Ishikawa (cell line): ENCODE measurements around the gene MTRFR.

ENCODE experiments used
- EP300 ChIP-seq: IDR thresholded peaks from 2 replicates; pipeline ENCODE4 v1.6.1; 2012; ENCODE audit warnings: borderline replicate concordance
- TF ChIP-seq, protein P1 (sequence below): IDR thresholded peaks from 2 replicates; pipeline ENCODE4 v1.6.1; 2012; ENCODE audit warnings: low read depth, mild to moderate bottlenecking

GRCh38 chr12:123232807-123233504 lies at the start of gene MTRFR, which contains the start of gene MPHOSPH9:
- TF ChIP-seq, protein P1, sequence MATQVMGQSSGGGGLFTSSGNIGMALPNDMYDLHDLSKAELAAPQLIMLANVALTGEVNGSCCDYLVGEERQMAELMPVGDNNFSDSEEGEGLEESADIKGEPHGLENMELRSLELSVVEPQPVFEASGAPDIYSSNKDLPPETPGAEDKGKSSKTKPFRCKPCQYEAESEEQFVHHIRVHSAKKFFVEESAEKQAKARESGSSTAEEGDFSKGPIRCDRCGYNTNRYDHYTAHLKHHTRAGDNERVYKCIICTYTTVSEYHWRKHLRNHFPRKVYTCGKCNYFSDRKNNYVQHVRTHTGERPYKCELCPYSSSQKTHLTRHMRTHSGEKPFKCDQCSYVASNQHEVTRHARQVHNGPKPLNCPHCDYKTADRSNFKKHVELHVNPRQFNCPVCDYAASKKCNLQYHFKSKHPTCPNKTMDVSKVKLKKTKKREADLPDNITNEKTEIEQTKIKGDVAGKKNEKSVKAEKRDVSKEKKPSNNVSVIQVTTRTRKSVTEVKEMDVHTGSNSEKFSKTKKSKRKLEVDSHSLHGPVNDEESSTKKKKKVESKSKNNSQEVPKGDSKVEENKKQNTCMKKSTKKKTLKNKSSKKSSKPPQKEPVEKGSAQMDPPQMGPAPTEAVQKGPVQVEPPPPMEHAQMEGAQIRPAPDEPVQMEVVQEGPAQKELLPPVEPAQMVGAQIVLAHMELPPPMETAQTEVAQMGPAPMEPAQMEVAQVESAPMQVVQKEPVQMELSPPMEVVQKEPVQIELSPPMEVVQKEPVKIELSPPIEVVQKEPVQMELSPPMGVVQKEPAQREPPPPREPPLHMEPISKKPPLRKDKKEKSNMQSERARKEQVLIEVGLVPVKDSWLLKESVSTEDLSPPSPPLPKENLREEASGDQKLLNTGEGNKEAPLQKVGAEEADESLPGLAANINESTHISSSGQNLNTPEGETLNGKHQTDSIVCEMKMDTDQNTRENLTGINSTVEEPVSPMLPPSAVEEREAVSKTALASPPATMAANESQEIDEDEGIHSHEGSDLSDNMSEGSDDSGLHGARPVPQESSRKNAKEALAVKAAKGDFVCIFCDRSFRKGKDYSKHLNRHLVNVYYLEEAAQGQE = no peak
- peak; percentile 19; the same call in 1 of the 2 replicates for TF ChIP-seq EP300
